Mucosa of descending colon (tissue), 3 donors: ENCODE measurements around the gene RAPH1. TPM values are rescaled to one million over a fixed set of nuclear protein-coding genes. Genes with fewer than 3 reads are reported as not detected.

Source experiments
- ATAC-seq: fragments of 200-7000 bp; cut with Tn5 transposase; one replicate; pipeline ENCODE4 v1.9.1; 2020; ENCODE audit warnings: mild to moderate bottlenecking, moderate library complexity
- DNase-seq, 3 donors: peaks; one replicate each; pipeline ENCODE4 v3.0.0-alpha.2; 2020
- H3K36me3 ChIP-seq: fragments of 200-600 bp; one replicate; pipeline ENCODE4 v1.8.0; 2021; ENCODE audit warnings: low read depth, mild to moderate bottlenecking
- H3K4me1 ChIP-seq: fragments of 200-600 bp; one replicate; pipeline ENCODE4 v1.8.0; 2021; ENCODE audit warnings: low read depth, mild to moderate bottlenecking
- H3K4me3 ChIP-seq: fragments of 200-600 bp; one replicate; pipeline ENCODE4 v1.8.0; 2021; ENCODE audit warnings: mild to moderate bottlenecking
- H3K9me3 ChIP-seq: fragments of 200-600 bp; one replicate; pipeline ENCODE4 v1.8.0; 2021; ENCODE audit warnings: mild to moderate bottlenecking
- CTCF ChIP-seq: fragments of 200-600 bp; IDR thresholded peaks from one replicate; pipeline ENCODE4 v1.8.0; 2022; ENCODE audit warnings: antibody characterized with exemption, mild to moderate bottlenecking
- intact Hi-C, 2 donors: fragments of 100-400 bp; cut with DNase I in 1 of 2; cut with micrococcal nuclease in 1 of 2; formaldehyde crosslinking; loops; one replicate each; pipeline versions ENCODE4 v1.11.0 to v1.11.1; 2022; cut with DNase I, micrococcal nuclease
- total RNA-seq, 3 donors: library from RNA; stranded (reverse); fragmentation: NEBNext Ultra II Directional in 2 of 3; extraction: Animal tissue kit (Norgen Biotek cat#: 25700) in 2 of 3; gene quantifications; one replicate each; pipeline versions ENCODE4 v1.2.1 to v1.2.4, GENCODE V29; 2021 to 2023
- donor health status: DM: no; HTN: no; CAD: no; lungs with moderate emphysema.
- donor health status: DM: no; HTN: no; CAD: no.
- donor health status: DM: no; HTN: yes; CAD: no.

RAPH1 gene
- total RNA-seq, 3 donors from 2014 or later = 48.4 to 60.2 (median 50.4) TPM

GRCh38 chr2:203427061-203427460 lies 108.0 kb downstream of the RAPH1 start:
- H3K4me3 ChIP-seq = no peak overlapping the region
- no peaks in the 10 kb centered on the region for H3K36me3 ChIP-seq
- H3K9me3 ChIP-seq = no peaks in the 10 kb centered on the region
- intact Hi-C loops = no loop called here
- no peaks in the 10 kb centered on the region for H3K4me1 ChIP-seq
- no peak for DNase-seq
- no peak for TF ChIP-seq CTCF
- no peak for ATAC-seq

GRCh38 chr2:203418271-203418670 lies 116.8 kb downstream of the RAPH1 start:
- no peak for DNase-seq
- Histone ChIP-seq H3K4me3 (no peak overlapping the region), H3K36me3 (no peaks in the 10 kb centered on the region), H3K9me3 (peaks cover 10% of the 10 kb centered on the region), H3K4me1 (no peaks in the 10 kb centered on the region)
- intact Hi-C loops = no loop called here
- ATAC-seq = no peak
- TF ChIP-seq CTCF = no peak

GRCh38 chr2:203413796-203414195 lies 121.3 kb downstream of the RAPH1 start:
- no peak for TF ChIP-seq CTCF
- no peak for DNase-seq
- ATAC-seq = no peak
- intact Hi-C loops = no loop called here
- Histone ChIP-seq H3K4me3 (no peak overlapping the region), H3K9me3 (peaks cover 8% of the 10 kb centered on the region), H3K4me1 (no peaks in the 10 kb centered on the region), H3K36me3 (no peaks in the 10 kb centered on the region)

- no peak for TF ChIP-seq CTCF
- Histone ChIP-seq H3K9me3 (no peaks in the 10 kb centered on the region), H3K36me3 (no peaks in the 10 kb centered on the region), H3K4me1 (no peaks in the 10 kb centered on the region), H3K4me3 (no peak overlapping the region)
- ATAC-seq (no peak), DNase-seq (no peak)
- intact Hi-C loops = no loop called here
These were observed 122.4 kb downstream of the RAPH1 start for GRCh38 chr2:203412546-203413331.

- Histone ChIP-seq H3K4me3 (no peak overlapping the region), H3K4me1 (no peaks in the 10 kb centered on the region), H3K9me3 (no peaks in the 10 kb centered on the region), H3K36me3 (no peaks in the 10 kb centered on the region)
- TF ChIP-seq CTCF = no peak
- ATAC-seq (no peak), DNase-seq (no peak)
- intact Hi-C loops = no loop called here
These were observed 127.6 kb downstream of the RAPH1 start for GRCh38 chr2:203407496-203407895.
